Lung (tissue), 12 donors: ENCODE data around the gene ECM1. TPM values are rescaled to one million over a fixed set of nuclear protein-coding genes. Genes with fewer than 3 reads are reported as not detected.

Experiments used
- ATAC-seq: fragments of 200-7000 bp; cut with Tn5 transposase; one replicate; pipeline ENCODE4 v1.9.1; 2020; ENCODE audit warnings: moderate number of reproducible peaks; ENCODE audit not compliant: insufficient read depth, low FRiP score
- DNase-seq, 3 donors: peaks; one replicate each; pipeline ENCODE4 v3.0.0-alpha.2; 2013 to 2017
- H3K27ac ChIP-seq, 2 donors: one replicate each; pipeline ENCODE4 v1.5.1; 2013; ENCODE audit warnings: mild to moderate bottlenecking in 2 of 2, moderate library complexity in 2 of 2, control low read depth in 1 of 2, inconsistent platforms in 1 of 2, low read depth in 1 of 2, low read length in 1 of 2
- H3K27me3 ChIP-seq, 3 donors: one replicate each; pipeline ENCODE4 v1.5.1; 2013; ENCODE audit warnings: low read length in 2 of 3; ENCODE audit not compliant: control insufficient read depth in 3 of 3, insufficient read depth in 3 of 3
- H3K36me3 ChIP-seq, 4 donors: one replicate each; pipeline ENCODE4 v1.5.1; 2013; ENCODE audit warnings: low read length in 4 of 4, mild to moderate bottlenecking in 1 of 4, moderate library complexity in 1 of 4; ENCODE audit not compliant: control insufficient read depth in 4 of 4, insufficient read depth in 4 of 4
- H3K4me1 ChIP-seq, 5 donors: one replicate each; pipeline ENCODE4 v1.5.1; 2013; ENCODE audit warnings: low read length in 5 of 5, mild to moderate bottlenecking in 2 of 5, moderate library complexity in 1 of 5; ENCODE audit not compliant: control insufficient read depth in 5 of 5, insufficient read depth in 5 of 5
- H3K4me3 ChIP-seq: one replicate; pipeline ENCODE4 v1.5.1; 2013; ENCODE audit warnings: mild to moderate bottlenecking, control low read depth, moderate library complexity
- H3K9ac ChIP-seq, 2 donors: one replicate each; pipeline ENCODE4 v1.5.1; 2013; ENCODE audit warnings: low read length in 2 of 2, control low read depth in 1 of 2; ENCODE audit not compliant: insufficient read depth in 1 of 2
- H3K9me3 ChIP-seq, 4 donors: one replicate each; pipeline ENCODE4 v1.5.1; 2013; ENCODE audit warnings: low read length in 3 of 4, mild to moderate bottlenecking in 1 of 4, moderate library complexity in 1 of 4; ENCODE audit not compliant: control insufficient read depth in 4 of 4, insufficient read depth in 3 of 4
- CTCF ChIP-seq: IDR thresholded peaks from 2 replicates; pipeline ENCODE4 v1.5.1; 2012; ENCODE audit warnings: mild to moderate bottlenecking; ENCODE audit errors: control extremely low read depth, extremely low read depth
- WGBS, 2 donors: extraction: QIAGEN DNeasy Blood & Tissue Kit; methylation state at CpG; one replicate each; pipeline ENCODE4 v1.1.7; 2013; 5-methylcytosine and 5-hydroxymethylcytosine counted together
- polyA plus RNA-seq, 2 donors: library from polyadenylated mRNA; stranded (reverse); fragments of 200-250 nt; gene quantifications; one replicate each; pipeline ENCODE4 v1.2.1, GENCODE V29; 2013
- total RNA-seq, 2 donors: library from RNA; depleted of rRNA in 1 of 2; stranded (reverse); fragments of >200 nt in 1 of 2; gene quantifications; one replicate each; pipeline ENCODE4 v1.2.1, GENCODE V29; 2014 to 2021
- donor health status: control.
- donor health status: control.
- donor health status: Bipolar disorder and iron deficiency.
- donor health status: healthy.
- donor health status: DM: yes; HTN: yes; CAD: no.

ECM1 gene
- total and polyA plus RNA-seq, 4 donors, result 1.2 to 20.0 (median 10.7) TPM

GRCh38 chr1:150545486-150546032 lies 37.6 kb downstream of the ECM1 start:
- WGBS, 2 donors, result 83 to 86% methylated on average over 6 of the region's 6 CpGs
- peaks cover 0 to 27% (median 4%) of the 10 kb centered on the region in 5 donors for H3K4me1 ChIP-seq
- DNase-seq (no peak), ATAC-seq (no peak)
- no peak overlapping the region for H3K4me3 ChIP-seq
- no peaks in the 10 kb centered on the region for H3K36me3 ChIP-seq
- H3K9me3 ChIP-seq, result no peaks in the 10 kb centered on the region
- no peak overlapping the region for H3K9ac ChIP-seq
- no peak for TF ChIP-seq CTCF
- no peak overlapping the region for H3K27ac ChIP-seq
- no peaks in the 10 kb centered on the region for H3K27me3 ChIP-seq

- 83 to 94% methylated on average over 16 of the region's 16 CpGs for WGBS, 2 donors
- Histone ChIP-seq H3K9me3 (no peaks in the 10 kb centered on the region), H3K27me3 (no peaks in the 10 kb centered on the region), H3K9ac (no peak overlapping the region), H3K4me3 (no peak overlapping the region), H3K27ac (no peak overlapping the region), H3K4me1 (peaks cover 0 to 35% (median 10%) of the 10 kb centered on the region in 5 donors), H3K36me3 (no peaks in the 10 kb centered on the region)
- TF ChIP-seq CTCF, result no peak
- DNase-seq, result no peak
- no peak for ATAC-seq
These were observed 38.5 kb downstream of the ECM1 start for GRCh38 chr1:150546294-150546937.

- no peak for TF ChIP-seq CTCF
- peaks cover 0 to 52% (median 13%) of the 10 kb centered on the region in 5 donors for H3K4me1 ChIP-seq
- no peaks in the 10 kb centered on the region for H3K9me3 ChIP-seq
- no peaks in the 10 kb centered on the region for H3K27me3 ChIP-seq
- H3K27ac ChIP-seq, result peak overlapping the region; percentile 53 to 84
- ATAC-seq, result no peak
- H3K4me3 ChIP-seq, result no peak overlapping the region
- peak overlapping the region in 1 of 2 donors; percentile 63 for H3K9ac ChIP-seq
- no peak for DNase-seq
- no peaks in the 10 kb centered on the region for H3K36me3 ChIP-seq
- WGBS, 2 donors, result 49 to 52% methylated on average over 4 of the region's 4 CpGs
These were observed 40.4 kb downstream of the ECM1 start for GRCh38 chr1:150548324-150548631.
